Activated T-cell treated with anti-CD3 and anti-CD28 coated beads for 1 hour (primary cell): ENCODE measurements around the gene PICALM.
"Not testable (repeated sequence)": the region's sequence is repeated elsewhere in the genome, so short reads cannot be mapped to it uniquely, and the experiment has no call there.

Experiments
- DNase-seq: peaks from one replicate; pipeline ENCODE4 v3.0.0-alpha.2; 2020; ENCODE audit warnings: low read depth

PICALM gene

GRCh38 chr11:86068951-86069407 lies at the start of gene PICALM:
PICALM (minus strand) TSS chr11:86069084; CDS start chr11:86068780, 304 bp downstream.
- DNase-seq = peak; percentile 93

- no peak for DNase-seq
These were observed 49.4 kb upstream of the PICALM start for GRCh38 chr11:86118253-86118652.

DNA sequence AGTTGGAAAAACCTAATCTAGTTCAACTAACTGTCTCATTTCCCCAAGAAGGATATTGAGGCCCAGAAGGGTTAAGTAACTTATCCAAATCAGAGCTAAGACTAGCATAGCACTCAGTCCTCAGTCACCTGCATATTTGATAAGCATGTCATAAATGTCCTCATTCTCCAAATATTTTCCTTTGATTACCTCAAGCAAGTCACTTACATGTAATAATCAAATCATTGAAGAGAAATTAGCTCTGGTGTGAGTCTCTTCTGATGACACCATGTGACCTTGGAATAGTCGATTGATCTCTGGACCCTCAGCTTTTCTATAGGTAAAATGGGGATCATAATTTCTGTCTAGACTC lies 48.8 kb upstream of the PICALM start:
- DNase-seq = no peak

- no peak for DNase-seq
These were observed 48.3 kb upstream of the PICALM start for GRCh38 chr11:86117001-86117711.

GRCh38 chr11:86116386-86116726 lies 47.5 kb upstream of the PICALM start:
- DNase-seq = no peak

DNA sequence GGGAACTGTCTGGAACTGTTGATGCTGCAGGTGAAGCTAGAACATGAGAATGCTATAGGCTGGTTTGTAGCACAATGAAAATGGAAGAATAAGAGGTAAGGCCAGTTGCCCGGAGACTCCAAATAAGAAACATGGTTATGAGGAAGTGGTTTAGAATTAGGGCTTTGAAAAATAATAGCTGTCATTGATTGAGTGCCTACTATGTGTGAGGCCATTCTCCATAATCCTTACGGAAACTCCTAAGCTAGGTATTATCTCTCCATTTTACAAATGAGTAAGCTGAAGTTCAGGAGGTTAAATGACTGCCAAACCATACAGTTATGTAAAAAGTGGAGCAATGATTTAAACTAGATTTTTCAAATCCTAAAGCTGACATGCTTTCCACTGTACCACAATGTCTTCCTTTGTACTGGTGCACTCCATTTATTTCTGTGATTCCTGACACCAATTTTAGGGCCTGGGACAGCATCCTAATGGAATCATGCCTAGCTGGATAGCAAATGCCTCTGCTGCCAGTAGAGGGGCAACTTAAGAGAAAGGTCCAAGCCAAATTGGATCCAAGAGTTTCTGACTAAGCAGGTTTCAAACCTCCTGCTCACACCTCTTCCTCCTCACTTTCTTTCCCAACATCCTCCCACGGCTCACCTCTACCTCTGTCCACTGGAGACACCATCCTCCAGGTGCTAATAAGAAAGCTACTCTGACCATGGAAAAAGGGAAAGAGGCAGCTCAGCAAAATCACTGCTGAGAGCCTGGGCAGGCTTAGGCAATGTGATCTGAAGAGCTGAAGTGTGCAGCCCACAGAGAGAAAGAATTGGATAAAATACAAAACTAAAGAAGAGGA lies 46.9 kb upstream of the PICALM start:
- no peak for DNase-seq

GRCh38 chr11:86108890-86109638 lies 40.2 kb upstream of the PICALM start:
- no peak for DNase-seq

DNA sequence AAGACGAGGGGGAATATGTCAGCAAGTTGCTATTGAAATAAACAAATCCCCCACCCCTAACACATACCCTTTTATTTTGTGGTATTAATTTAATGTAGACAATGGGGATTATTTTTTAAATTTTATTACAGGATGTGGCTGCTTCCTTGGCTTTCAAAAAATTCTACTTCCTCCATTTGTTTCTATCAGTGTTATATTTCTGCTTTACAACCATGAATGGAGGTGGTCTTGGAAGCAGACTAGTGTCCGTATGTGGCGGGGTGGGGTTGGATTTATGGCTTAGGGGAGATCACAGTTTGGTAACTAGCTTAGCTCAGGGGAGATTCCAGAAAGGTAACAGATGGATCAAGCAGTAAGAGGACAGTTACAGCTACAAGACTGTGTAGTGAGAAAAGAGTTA lies 39.3 kb upstream of the PICALM start:
- no peak for DNase-seq

GRCh38 chr11:86106916-86107315 lies 38.0 kb upstream of the PICALM start:
- no peak for DNase-seq

- not testable (repeated sequence) for DNase-seq
These were observed 37.1 kb upstream of the PICALM start for GRCh38 chr11:86106031-86106430.

DNA sequence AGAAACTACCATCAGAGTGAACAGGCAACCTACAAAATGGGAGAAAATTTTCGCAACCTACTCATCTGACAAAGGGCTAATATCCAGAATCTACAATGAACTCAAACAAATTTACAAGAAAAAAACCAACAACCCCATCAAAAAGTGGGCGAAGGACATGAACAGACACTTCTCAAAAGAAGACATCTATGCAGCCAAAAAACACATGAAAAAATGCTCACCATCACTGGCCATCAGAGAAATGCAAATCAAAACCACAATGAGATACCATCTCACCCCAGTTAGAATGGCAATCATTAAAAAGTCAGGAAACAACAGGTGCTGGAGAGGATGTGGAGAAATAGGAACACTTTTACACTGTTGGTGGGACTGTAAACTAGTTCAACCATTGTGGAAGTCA lies 36.7 kb upstream of the PICALM start:
- not testable (repeated sequence) for DNase-seq

- DNase-seq = no peak
These were observed 34.9 kb upstream of the PICALM start for GRCh38 chr11:86103808-86104207.

DNA sequence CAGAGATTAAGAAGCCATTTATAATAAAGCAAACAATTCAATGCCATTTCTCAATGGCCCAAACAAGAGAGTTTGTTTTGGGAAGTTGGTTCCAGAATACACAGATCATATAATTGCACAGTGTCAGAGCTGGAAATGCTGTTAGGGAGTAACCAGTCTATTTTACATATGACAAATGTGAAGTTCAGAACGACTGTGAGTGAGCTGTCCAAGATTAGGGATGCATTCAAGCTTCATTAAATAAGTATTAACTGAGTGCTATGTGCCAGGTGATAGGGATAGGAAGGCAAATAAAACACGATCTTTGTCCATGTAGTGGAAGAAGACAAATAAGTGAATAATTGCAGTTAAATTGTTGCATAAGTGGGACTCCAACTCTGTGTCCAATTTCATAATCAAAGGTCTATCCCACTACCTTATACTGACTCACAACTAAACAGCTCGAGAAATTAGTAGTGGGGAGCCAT lies 33.1 kb upstream of the PICALM start:
- no peak for DNase-seq

GRCh38 chr11:86101493-86101892 lies 32.6 kb upstream of the PICALM start:
- DNase-seq = no peak

GRCh38 chr11:86099874-86100273 lies 31.0 kb upstream of the PICALM start:
- no peak for DNase-seq

DNA sequence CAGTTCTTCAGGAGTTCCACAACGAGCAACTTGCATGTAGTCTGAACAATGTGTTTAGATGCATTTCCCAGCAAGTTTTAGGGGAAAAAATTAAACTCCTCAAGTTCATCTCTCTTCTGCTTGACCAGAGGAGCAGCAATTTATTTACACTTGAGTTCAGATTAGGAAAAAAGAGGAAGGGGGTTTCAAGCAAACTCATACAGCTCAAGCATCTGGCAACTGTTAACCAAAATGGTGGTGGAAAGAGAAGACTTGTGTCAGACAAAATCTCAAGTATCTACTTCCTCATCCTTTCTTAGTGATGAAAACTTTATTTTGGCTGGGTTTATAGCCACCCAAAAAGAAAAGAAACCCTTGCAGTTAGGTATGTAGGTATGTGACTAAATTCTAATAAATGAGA lies 29.1 kb upstream of the PICALM start:
- DNase-seq = no peak

DNA sequence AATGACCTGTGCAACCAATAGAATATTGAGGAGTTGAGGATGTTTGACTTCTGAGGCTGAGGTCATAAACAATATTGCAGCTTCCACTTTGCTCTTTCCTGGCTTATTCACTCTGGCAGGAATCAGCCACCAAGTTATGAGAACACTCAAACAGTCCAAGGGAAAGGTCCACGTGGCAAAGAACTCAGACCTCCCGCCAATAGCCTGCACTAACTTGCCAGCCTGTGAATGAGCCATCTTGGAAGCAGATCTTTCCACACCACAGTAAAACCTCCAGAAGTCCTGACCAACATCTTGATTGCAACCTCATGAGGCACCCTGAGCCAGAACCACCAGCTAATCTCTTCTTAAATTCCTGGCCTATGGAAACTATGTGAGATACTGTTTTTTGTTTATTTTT lies 22.7 kb upstream of the PICALM start:
- DNase-seq = no peak

DNA sequence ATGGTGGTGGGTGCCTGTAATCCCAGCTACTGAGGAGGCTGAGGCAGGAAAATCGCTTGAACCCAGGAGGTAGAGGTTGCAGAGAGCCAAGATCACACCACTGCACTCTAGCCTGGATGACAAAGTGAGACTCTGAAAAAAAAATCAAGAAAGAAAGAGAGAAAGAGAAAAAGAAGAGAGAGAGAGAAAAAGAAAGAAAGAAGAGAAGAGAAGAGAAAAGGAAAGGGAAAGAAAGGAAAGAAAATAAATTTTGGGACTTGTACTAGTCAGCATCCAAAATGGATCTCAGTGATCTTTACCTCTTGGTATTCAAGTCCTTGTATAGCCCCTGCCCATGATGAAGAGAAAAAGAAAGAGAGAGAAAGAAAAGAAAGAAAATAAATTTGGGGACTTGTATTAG lies 22.2 kb upstream of the PICALM start:
- no peak for DNase-seq

DNA sequence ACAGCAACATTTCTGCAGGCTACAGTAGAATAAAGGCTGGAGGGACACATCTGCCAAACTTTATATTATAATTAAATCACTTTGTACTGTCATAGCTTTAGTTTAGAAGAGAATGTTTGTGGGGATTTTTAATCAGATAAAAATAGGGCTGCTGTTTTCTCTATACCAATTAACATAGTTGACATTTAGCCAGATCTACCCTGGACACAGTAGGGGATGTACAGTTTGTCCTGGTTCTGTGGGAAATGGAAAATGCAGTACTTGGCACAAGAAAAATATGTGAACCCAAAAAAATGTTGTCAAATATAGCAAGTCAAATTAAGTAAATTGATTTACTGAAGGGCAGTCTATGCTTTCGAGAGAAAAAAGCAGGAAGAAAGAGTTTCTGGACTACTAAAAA lies 20.8 kb upstream of the PICALM start:
- DNase-seq = no peak

DNA sequence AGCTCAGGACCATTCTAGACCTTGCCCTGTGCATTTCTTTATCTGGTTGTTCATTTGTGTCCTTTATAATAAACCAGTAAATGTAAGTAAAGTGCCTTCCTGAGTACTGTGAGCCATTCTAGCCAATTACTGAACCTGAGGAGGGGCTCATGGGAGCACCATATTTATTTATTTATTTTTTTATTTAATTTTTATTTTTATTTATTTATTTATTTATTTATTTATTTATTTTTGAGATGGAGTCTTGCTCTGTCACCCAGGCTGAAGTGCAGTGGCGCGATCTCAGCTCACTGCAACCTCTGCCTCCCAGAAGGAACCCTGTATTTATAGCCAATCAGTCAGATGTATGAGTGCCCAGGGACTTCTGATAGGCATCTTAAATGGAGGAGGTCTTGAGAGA lies 18.8 kb upstream of the PICALM start:
- DNase-seq = not testable (repeated sequence)

DNA sequence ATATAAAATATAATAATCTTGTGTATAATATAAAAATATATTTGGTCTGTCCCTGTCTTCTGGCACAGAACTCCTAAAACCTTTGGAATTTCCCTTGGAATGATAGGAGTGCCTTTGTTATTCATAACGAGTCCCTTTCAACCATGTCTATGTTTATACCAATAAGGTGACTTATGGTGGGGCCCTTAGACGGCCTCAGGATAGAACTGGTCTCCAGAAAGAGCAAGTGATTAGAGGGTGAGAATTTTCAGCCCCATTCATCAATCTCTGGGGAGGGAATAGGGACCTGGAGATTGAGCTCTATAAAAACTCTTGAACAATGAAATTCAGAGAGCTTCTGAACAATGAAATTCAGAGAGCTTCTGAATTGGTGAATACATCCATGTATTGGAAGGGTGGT lies 18.4 kb upstream of the PICALM start:
- no peak for DNase-seq

GRCh38 chr11:86081455-86081854 lies 12.6 kb upstream of the PICALM start:
- no peak for DNase-seq

GRCh38 chr11:86079421-86079820 lies 10.5 kb upstream of the PICALM start:
- DNase-seq = no peak
